HG03045 (cell line): ENCODE measurements around the gene GARIN3.
"Not testable (repeated sequence)": the region's sequence is repeated elsewhere in the genome, so short reads cannot be mapped to it uniquely, and the experiment has no call there.

Experiments used
- ATAC-seq: cut with Tn5 transposase; IDR thresholded peaks from one replicate; pipeline ENCODE4 v1.9.1; 2021; ENCODE audit warnings: mild to moderate bottlenecking, moderate library complexity; ENCODE audit not compliant: unreplicated experiment

GARIN3 gene

DNA sequence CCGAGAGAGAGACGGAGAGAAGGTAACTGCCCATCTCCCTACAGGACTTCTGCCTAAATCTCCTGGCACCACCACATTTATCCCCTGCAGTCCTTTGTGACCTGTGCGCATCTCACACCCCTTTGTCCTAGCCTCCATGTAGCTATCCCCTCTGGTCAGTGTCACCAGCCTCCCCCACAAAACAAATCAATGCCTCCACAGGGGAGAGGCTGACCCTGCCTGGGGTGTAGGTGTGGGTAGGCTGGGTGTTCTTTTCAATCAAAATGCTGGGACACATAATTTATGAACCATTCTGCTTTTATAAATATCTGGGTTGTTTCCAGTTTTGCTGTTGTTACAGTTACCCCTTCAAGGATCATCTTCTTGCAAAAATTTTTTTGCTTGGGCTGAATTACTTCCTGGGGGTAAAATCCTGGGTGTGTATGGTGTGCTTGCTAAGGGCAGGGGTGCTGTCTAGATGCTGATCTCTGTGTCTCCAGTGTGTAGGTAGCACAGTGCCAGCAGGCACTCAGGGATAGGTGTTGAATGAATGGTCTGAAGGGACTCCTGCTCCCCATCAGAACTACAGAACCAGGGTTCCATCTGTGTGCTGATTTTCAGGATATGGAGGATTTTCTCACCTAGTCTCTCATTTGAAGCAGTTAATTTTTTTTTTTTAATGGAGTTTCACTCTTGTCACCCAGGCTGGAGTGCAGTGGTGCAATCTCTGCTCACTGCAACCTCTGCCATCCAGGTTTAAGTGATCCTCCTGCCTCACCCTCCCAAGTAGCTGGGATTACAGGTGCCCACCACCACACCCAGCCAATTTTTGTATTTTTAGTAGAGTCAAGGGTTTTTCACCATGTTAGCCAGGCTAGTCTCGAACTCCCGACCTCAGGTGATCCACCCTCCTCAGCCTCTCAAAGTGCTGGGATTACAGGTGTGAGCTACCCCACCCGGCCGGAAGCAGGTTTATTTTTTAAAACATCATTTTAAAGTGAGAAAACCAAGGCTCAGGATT lies at the start of gene GARIN3:
TSS of gene GARIN3 (minus strand) at position 51 of the 1,000 bp plus-strand sequence. CDS start 96 bp downstream, outside the sequence.
- ATAC-seq = no peak

DNA sequence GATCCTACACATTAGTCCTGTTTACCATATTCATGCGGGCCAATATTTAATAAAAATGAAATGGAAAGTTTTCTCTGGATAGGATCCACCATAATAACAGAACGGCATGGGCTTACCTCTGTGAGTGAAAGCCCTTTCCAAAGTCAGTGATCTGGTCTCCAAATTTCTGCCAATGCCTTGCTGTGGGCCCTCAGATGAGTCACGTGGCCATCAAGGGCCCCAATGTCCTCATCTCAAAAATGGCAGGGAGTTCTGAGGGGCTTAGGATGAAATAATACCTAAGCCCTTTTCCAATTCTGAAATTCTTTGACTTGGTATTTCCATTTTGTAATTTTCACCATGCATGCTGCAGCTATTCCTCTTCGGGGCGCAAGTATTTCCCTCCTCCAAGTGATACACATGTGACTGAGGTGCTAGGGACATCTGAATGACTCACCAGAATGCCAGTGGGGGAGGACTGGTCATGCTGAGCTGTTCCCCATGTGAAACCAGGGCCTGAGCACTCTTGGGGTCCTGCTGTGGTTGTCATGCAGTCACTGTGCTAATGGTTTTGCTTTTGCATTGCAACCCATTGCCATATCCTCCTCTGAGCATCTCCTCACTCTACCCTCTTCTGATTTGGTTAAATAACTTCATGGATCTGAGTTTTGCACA lies 49.6 kb upstream of the GARIN3 start:
- no peak for ATAC-seq

DNA sequence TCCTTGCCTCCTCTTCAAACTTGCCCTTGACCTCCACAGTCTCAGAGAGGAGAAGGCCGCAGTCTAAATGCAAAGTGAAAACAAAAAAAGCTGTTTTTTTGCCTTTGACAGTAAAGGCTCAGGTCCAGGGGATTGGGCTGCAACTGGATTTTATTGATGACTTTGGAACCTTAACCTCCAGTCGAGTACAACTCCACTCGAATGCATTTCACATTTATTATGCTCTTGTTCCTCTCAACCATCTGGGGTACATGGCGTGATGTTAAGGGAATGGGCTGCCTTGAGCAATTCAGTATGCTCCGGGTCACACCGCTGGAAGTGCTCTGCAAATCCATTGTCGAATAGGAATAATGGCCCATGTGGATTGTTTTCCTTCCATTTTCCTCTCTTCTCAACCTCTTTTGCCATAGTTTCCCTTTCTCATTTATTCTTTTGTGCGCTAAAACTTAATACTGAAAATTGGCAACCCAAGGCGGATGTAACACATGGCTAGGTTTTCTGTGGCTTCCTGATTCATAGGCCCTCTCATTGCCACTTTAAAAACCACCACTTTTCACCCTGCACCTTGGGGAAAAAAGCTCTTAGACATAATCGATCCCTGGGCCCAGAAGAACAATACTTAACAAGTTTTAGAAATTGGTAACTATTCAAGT lies 48.9 kb upstream of the GARIN3 start:
- ATAC-seq = no peak

DNA sequence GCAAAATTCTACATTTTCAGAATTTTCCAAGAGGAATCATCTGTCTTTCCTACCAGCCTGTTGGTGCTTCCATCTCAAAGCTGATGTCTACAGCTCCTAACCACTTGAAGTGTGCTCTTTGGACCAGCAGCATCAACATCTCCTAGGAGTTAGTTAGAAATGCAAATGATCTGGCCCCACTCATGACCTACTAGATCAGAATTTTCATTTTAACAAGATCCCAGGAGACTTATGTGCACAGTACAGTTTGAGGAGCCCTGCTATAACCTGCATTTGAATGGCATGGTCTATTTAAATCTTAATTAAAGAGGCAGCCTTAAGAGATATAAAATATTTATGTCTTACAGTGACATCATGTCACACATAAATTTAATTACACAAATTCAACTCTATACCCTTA lies 48.4 kb upstream of the GARIN3 start:
- no peak for ATAC-seq

DNA sequence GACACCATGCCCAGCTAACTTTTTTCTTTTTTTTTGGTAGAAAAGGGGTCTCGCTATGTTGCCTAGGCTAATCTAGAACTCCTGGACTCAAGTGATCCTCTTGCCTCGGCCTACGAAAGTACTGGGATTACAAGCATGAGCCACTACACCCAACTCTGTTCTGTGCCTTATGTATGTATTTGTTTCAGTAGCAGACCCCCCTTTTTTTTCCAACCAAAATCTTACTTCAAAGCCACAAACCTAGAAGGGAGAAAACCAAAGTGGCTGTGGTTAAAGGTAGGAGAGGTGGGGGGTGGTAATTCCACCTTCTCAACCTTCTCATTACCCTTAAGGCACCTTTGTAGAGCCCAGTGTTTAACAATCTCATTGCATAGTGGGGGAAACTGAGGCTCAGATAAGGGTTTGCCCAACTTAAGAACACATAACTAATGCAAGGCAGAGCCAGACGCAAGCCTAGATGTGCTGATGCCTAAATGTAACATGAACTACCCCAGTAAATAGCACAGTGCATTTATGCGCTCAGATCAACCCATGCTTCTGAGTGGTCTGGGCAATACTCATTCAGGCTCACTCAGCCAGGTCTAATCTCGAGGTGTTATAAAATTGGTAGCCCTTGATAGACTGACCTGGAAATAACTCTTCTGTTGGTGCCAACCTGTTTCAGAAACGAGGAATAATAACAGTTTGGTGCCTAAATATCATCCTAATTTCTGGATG lies 47.6 kb upstream of the GARIN3 start:
- ATAC-seq = no peak

DNA sequence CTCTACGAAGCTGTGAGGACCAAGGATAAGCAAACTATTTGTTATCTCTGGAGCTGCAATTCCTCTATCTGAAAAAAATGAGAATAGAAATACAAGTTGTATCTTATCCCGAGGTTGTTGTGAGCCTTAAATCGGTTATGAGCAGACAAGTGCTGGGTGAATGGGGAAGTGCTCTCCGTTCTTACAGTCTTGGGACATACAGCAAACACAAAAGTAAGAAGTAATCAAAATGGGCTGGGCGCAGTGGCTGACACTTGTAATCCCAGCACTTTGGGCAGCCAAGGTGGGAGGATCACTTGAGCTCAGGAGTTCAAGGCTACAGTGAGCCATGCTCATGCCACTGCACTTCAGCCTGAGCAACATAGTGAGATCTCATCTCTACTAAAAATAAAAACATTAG lies 46.2 kb upstream of the GARIN3 start:
- no peak for ATAC-seq

DNA sequence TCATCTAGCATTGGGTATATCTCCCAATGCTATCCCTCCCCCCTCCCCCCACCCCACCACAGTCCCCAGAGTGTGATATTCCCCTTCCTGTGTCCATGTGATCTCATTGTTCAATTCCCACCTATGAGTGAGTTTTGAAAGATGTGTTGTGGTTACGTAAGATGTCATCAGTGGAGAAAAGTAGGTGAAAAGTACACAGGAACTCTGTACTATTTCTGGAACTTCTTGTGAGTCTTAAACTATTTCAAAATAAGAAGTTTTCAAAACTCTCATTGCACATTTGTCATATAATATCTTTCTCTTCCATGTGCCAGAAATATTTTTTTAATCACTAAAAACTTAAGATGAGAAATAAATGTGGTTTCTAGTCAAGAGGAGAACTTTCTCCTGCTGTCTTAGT lies 44.6 kb upstream of the GARIN3 start:
- ATAC-seq = not testable (repeated sequence)

DNA sequence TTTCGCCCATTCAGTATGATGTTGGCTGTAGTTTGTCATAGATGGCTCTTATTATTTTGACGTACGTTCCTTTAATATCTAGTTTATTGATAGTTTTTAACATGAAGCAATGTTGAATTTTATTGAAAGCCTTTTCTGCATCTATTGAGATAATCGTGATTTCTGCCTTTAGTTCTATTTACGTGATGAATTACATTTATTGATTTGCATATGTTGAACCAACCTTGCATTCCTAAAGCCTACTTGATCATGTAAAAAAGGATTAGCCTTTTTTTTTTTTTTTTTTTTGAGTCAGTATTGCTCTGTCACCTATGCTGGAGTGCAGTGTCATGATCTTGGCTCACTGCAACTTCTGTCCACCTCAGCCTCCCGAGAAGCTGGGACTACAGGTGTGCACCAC lies 39.6 kb upstream of the GARIN3 start:
- no peak for ATAC-seq

DNA sequence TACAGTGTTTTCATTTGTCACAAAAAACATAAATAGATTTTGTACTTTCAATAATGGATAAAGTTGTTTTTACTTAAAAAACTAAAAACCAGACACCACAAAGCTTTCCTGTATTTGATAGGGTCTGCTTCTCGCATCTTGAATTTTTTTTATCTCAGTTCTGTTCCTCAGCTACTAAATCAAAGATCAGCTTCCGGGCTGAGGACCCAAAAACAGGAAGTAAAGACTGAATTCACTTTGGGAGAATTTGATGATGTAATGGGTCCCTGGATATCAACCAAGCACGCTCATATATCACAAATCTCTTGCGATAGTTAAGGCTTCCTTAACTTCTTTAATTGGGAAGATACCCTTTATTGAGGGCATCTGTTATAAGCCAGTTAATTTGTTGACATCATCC lies 38.7 kb upstream of the GARIN3 start:
- no peak for ATAC-seq

DNA sequence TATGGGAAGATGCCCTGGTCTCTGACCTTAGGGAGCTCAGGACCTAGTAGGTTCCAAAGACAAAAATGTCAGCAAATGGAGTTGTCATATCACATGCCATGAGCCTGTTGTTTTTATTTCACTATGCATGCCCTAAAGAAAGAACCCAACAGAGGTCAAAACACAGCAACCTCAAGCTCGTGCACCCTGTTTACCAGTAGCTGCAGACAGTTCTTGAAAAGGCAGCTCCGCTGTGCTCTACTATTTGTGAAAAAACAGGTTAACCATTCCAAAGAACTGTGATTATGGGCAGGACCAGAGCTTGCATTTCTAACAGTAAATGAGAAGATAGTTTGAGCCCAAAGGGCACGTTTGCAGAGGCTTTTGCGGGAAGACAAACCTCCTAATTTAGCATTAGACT lies 37.4 kb upstream of the GARIN3 start:
- ATAC-seq = no peak

DNA sequence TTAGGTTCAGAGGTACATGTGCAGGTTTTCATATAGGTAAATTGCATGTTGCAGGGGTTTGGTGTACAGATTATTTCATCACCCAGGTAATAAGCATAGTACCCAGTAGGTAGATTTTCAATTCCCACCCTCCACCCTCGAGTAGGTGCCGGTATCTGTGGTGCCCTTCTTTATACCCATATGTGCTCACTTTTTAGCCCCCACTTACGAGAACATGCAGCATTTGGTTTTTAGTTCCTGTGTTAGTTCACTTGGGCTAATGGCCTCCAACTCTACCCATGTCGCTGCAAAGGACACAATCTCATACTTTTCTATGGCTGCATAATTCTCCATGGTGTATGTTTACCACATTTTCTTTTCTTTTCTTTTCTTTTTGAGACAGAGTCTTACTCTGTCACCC lies 35.8 kb upstream of the GARIN3 start:
- no peak for ATAC-seq

DNA sequence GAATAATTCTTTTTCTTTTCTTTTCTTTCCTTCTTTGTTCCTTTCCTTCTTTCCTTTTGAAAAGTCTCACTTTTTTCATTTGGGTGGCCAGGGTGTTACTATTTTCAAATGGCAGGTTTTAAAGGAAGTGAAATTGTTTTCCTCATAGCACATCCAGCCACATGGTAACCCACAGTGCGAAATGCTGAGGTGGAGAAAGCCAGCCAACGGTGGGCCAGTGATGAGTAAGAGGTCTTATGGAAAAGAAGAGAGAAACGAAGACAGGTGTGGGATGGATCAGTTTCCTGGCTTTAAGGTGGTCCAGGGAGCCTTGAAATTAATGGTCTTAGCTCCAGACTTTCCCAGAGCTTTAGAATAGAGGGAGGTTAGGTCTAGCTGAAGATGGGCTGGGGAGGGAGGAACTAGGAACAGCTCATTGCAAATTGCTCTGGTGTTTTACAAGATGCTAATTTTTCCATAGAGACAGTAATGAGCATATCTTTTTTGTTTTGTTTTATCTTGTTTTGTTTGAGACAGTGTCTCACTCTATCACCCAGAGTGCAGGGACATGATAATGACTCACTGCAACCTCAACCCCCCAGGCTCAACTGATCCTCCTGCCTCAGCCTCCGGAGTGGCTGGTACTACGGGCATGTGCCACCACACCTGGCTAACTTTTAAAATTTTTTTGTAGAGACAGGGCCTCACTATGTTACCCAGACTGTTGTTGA lies 32.4 kb upstream of the GARIN3 start:
- ATAC-seq = no peak

DNA sequence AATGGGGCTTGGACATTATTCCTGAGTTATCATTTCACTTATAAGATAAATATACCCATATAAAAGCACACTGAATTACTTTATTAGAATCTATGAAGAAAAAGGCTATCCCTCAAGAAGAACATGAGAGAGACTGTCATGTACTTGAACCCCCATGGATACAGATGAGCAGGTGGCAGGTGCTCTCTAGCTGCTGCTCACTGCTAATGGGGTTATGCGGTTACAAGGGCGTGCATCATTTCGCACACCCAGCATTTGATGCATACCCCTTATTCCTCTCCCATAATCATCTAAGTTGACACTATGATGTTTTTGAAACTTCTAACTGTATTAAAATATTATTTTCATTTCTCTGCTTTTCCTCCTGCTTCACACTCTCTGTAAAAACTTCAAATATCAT lies 31.0 kb upstream of the GARIN3 start:
- ATAC-seq = no peak

DNA sequence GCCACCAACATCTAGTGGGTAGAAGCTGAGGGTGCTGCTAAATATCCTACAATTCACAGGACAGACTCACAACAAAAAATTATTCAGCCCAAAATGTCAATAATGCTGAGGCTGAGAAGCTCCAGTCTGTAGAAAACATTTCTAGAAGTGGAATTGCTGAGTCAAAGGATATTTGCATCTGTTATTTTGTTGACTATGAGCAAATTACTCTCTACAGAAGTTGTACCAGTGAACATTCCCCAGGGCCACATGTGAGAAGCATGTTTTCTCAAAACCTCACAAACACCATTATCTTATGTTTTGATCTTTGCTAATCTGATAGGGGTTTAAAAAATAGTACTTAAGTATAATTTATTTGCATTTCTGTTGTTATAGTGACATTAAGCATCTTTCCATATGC lies 30.0 kb upstream of the GARIN3 start:
- no peak for ATAC-seq

DNA sequence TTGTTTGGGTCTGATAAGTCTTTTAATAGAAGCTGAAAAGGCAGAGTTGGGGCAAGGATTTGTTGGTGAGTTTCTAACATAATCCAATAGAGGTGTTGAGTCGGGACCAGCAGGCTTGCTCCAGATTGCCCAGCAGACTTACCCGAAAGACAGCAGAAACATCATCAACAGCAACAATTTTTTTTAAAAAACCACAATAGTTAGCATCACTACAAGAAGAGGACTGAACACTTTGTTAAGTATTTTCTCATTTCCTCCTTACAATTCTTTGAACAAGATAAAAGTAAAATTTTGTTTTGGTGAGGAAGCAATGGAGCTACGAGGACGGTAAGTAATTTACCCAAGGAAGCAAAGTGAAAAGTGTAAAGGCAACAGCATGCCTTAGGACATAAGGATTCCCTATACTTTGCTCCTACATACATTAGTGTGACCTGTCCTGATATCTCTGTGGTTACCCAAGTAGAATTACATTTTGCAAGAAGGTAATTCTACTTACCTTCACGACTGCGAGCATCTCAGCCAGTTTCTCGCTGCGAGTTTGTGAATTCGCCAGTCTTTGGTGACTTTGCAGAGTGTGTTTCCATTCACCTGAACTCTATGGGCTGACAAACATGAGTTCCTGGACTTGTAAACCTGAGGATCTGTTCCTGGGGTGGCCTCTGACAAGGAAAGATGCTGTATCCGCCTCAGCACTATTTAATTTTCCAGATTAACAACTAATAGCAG lies 27.8 kb upstream of the GARIN3 start:
- ATAC-seq = no peak

DNA sequence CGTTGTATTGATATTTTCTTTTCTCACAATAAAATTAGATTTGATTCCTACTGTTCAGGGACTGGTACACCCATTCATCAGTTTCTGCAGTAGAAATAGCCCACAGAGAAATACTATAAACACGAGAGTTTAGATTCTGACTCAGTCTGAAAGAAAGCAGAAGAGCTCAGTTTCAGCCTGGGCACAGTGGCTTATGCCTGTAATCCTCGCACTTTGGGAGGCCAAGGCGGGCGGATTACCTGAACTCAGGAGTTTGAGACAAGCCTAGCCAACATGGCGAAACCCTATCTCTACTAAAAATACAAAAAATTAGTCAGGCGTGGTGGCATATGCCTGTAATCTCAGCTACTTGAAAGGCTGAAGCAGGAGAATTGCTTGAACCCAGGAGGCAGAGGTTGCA lies 23.2 kb upstream of the GARIN3 start:
- no peak for ATAC-seq

DNA sequence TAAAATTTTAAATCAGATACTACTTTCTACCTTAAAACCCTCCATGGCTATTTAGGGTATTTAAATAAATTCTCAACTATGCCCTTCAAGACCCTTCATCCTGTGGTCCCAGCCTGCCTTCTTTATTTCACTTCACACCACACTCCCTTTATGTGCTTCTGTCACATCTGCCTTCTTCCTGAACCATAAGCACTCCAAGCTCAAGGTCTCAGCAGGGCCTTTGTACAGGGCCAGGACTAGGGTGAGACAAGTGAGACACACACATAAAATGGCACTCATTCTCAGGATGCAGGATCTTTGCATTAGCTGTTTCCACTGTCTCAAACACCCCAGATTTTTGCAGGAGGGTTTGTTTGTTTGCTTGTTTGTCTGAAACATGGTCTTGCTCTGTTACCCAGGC lies 22.2 kb upstream of the GARIN3 start:
- no peak for ATAC-seq

DNA sequence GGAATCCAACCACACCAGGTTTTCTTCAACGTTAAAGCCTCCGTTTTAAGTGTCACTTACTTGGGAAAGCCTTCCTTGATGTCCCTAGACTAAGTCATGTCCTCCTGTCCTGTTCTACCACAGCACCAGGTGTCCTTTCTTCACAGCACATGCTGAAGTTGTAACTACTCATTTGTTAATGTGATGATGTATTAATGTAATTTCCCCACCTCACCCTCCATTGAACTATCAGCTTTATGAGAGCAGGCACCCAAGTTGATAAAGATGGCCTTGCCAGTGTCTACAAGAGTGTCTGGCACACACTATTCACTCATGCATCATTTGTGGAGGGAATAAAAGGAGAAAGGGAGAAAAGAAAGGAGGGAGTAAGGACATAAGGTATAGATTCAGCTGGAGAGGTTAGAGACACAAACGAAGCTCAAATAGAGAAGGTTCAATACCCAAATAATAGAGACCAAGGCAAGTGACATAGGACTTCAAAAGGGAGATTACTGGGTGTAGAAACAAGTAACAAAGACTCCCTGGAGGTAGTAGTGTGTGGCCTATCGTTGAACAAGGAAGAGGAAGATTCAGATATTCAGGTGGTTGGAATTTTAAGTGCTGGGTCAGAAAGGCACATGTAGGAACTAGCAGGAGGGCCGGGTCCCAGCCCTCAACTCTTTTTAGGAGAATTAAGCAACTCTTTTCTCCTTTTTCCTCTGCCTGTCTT lies 21.1 kb upstream of the GARIN3 start:
- no peak for ATAC-seq
